HEK293T (cell line): ENCODE measurements around the gene GMDS.

Source experiments
- BHLHE40 ChIP-seq: fragments of 450-650 bp; IDR thresholded peaks from 2 replicates; pipeline ENCODE4 v1.6.1; 2016; ENCODE audit warnings: mild to moderate bottlenecking, moderate library complexity, borderline replicate concordance
- CTBP1 ChIP-seq: fragments of 450-650 bp; IDR thresholded peaks from 2 replicates; pipeline ENCODE4 v1.6.1; 2016; ENCODE audit warnings: borderline replicate concordance
- FOXK2 ChIP-seq: fragments of 450-650 bp; IDR thresholded peaks from 2 replicates; pipeline ENCODE4 v1.6.1; 2016; ENCODE audit warnings: mild to moderate bottlenecking
- FOXM1 ChIP-seq: fragments of 450-650 bp; IDR thresholded peaks from 2 replicates; pipeline ENCODE4 v1.6.1; 2017; ENCODE audit warnings: mild to moderate bottlenecking, borderline replicate concordance
- L3MBTL2 ChIP-seq: fragments of 450-650 bp; conservative IDR thresholded peaks from 2 replicates; pipeline ENCODE4 v1.6.1; 2016; ENCODE audit warnings: mild to moderate bottlenecking
- LEF1 ChIP-seq: fragments of 450-650 bp; IDR thresholded peaks from 2 replicates; pipeline ENCODE4 v1.6.1; 2017; ENCODE audit warnings: mild to moderate bottlenecking, borderline replicate concordance
- TARDBP ChIP-seq: fragments of 450-650 bp; IDR thresholded peaks from 2 replicates; pipeline ENCODE4 v1.6.1; 2016

DNA sequence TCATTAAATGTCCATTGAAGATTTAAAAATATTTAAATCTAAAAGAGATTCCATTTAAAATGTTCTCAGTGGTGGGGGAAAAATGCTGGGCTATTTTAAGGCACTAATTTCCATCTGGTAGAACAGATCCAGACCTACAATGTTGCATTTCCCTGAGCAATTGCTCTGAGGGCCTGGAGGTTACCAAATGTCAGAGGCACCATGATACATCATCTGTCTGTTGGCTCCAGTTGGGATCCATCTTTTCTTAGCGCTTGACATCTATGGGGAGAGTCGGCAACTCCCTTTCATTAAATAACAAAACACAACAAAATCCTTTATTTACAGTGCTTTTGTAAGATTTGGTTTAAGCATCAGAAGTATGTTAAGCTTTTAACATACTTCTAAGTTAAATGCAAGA, 411.2 kb downstream of the GMDS start:
- TF ChIP-seq FOXM1 = no peak
- TF ChIP-seq TARDBP = no peak
- no peak for TF ChIP-seq LEF1
- no peak for TF ChIP-seq FOXK2
- no peak for TF ChIP-seq CTBP1
- TF ChIP-seq BHLHE40 = no peak
- TF ChIP-seq L3MBTL2 = no peak
